ENCODE data around the gene VSTM4.

VSTM4 gene

DNA sequence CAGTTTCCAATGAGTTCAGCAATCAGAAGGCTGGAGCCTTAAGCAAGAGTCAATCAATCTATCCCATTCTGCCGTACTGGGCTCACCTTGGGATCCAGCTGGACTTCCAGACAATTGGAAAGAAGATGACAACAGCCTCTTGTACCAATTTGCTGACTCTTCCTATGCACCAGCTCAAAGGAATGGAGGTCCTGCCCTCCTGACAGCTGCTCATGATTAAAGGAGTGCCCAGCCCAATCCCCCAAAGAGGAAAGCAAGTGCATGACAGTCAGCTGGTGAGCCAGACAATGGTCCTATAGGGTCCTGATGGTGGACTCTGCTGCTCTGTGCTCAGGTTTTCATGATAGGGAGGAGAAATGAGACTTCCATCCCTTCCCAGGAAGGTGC is 25.1 kb downstream of the VSTM4 start:
- TF ChIP-seq, protein P1, sequence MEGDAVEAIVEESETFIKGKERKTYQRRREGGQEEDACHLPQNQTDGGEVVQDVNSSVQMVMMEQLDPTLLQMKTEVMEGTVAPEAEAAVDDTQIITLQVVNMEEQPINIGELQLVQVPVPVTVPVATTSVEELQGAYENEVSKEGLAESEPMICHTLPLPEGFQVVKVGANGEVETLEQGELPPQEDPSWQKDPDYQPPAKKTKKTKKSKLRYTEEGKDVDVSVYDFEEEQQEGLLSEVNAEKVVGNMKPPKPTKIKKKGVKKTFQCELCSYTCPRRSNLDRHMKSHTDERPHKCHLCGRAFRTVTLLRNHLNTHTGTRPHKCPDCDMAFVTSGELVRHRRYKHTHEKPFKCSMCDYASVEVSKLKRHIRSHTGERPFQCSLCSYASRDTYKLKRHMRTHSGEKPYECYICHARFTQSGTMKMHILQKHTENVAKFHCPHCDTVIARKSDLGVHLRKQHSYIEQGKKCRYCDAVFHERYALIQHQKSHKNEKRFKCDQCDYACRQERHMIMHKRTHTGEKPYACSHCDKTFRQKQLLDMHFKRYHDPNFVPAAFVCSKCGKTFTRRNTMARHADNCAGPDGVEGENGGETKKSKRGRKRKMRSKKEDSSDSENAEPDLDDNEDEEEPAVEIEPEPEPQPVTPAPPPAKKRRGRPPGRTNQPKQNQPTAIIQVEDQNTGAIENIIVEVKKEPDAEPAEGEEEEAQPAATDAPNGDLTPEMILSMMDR (IDR thresholded peaks at IDR 0.05; ENCODE audit: insufficient read depth, low read depth, low read length, missing control alignments): no peak
- DNase-seq (ENCODE audit: low read depth): no peak

DNA sequence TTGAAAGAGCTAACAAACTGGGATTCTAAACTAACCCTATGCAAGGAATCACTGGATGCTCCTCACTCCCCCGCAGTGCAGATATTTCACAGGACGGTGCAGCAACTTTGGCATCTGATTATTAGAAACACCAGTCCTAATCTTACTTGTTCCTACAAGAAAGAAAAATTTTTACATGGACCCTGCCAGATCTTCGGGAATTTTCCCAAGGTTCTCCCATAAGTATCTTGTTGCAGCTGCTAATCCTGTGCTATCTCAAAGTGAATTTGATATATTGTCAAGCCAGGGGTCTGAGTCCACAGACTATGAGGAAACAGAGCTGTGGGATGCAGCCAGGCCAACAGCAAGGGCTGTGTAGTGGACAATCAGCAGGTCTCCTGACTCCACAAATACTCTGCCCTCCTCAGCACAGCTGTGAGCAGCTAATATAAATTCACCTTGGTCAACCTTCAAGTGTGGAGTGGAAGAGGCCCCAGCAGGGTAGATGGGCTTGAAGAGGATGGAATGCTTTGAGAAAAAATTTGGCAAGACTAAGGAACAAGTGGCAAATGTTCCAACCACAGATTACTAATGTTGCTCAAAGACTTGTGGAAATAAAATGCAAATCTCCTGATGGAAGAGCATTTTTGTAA is 25.6 kb downstream of the VSTM4 start:
- DNase-seq (ENCODE audit: low read depth): no peak
- no peak overlapping the region for H3K4me3 ChIP-seq (ENCODE audit: low read length)
- TF ChIP-seq, protein P1 (IDR thresholded peaks at IDR 0.05; ENCODE audit: insufficient read depth, low read depth, low read length, missing control alignments): no peak

More for the DNA sequence above, 25.1 kb downstream of the VSTM4 start:
- H3K4me3 ChIP-seq (ENCODE audit: low read length): no peak overlapping the region

DNA sequence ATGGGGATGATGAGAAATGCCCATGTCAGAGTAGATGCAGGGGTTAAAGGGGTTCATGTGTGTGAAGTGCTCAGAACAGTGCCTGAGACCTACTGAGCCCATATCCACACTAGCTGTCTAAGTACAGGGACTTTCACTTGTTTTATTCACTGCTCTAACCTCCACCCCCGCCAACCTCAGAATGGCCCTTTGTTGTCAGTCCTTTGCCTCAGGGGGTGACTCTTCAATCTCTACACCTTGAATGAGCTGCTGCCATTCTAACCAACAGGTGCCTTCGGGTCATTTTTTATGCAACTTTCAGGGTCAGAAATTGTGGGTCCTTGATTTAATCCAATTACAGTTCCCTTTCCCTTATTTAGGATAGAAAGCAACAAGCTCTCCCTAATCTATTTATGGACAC is 26.2 kb downstream of the VSTM4 start:
- DNase-seq (ENCODE audit: low read depth): no peak
- TF ChIP-seq, protein P1 (IDR thresholded peaks at IDR 0.05; ENCODE audit: insufficient read depth, low read depth, low read length, missing control alignments): no peak
- no peak overlapping the region for H3K4me3 ChIP-seq (ENCODE audit: low read length)

DNA sequence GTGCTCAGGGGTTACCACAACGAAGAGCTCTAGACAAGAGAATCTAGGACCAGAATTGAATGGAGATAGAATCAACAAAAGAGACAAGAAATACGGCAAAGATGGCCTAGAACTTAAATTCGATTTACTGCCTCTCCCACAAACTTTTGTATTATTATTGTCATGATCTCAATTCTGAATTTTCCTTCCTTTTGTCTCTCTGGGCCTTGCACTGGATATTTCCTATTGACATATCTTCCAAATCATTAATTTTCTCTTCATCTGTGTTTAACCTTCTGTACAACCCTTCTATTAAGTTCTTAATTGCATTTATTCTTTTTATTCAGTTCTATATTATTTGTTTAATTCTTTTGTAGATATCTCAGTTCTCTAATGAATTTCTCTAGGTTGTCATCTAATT is 28.4 kb downstream of the VSTM4 start:
- H3K4me3 ChIP-seq (ENCODE audit: low read length): no peak overlapping the region
- TF ChIP-seq, protein P1 (IDR thresholded peaks at IDR 0.05; ENCODE audit: insufficient read depth, low read depth, low read length, missing control alignments): no peak
- no peak for DNase-seq (ENCODE audit: low read depth)

DNA sequence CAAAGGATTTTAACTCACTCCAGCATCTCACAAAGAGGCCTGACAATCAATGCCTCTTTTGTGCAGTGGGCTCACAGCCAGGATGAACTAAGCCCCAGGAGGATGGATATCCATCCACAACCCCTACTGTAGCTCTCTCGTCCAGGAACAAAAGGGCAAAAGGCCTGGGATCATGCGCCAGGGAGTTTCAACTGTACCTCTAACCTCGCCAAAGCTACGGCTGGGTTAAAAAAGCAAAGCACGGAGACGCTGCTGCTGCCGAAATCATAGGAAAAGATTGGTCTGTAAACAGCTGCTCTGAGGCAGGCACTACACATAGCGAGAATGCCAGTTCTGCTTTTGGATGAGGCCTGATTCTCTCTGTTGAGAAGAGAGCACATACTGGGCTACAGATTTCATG is 32.1 kb downstream of the VSTM4 start:
- no peak overlapping the region for H3K4me3 ChIP-seq (ENCODE audit: low read length)
- no peak for DNase-seq (ENCODE audit: low read depth)
- TF ChIP-seq, protein P1 (IDR thresholded peaks at IDR 0.05; ENCODE audit: insufficient read depth, low read depth, low read length, missing control alignments): no peak

DNA sequence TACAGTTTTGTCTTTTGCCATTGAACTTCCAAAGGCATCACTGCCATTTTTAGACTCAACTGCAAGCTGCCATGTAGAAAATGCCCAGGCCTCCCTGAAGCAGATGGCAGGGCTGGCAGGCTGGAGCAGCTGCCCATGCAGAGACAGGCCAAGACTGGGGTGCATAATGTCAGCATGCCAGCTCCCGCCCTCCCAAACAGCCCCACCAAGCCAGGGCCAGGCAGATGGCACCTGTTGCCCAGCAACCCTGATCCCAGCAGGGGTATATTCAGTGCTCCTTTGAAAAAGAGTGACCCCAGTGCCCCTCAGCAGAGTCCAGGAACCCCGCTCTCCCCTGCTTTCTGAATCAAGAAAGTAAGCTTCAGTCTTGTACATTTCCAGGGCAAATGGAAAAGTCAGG is 32.6 kb downstream of the VSTM4 start:
- no peak for DNase-seq (ENCODE audit: low read depth)
- TF ChIP-seq, protein P1 (IDR thresholded peaks at IDR 0.05; ENCODE audit: insufficient read depth, low read depth, low read length, missing control alignments): no peak

More for the DNA sequence above, 32.6 kb downstream of the VSTM4 start:
- H3K4me3 ChIP-seq (ENCODE audit: low read length): no peak overlapping the region
